Measurements from ENCODE around the gene PP2D1.
"Not testable (repeated sequence)": the region's sequence is repeated elsewhere in the genome, so short reads cannot be mapped to it uniquely, and the experiment has no call there.

The PP2D1 gene

DNA sequence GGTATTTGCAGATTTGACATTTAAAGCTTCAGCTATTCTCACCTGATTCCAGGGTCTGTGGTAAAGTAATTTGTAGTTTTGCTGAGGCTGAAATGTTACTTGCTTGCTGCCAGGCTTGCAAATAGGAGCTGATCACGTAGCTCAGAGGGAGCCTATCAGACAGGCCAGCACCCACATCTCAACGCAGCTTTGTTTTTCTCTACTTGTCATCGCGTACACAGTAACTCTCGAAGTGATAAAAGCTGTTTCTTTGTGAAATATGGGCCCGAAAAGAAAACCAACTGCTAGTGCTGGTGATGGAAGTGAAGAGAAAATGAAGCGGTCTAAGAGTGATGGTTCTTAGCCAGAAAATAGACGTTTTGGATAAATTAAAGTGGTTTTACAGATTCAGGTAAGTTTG lies 41.7 kb downstream of the PP2D1 start:
- no peaks in the 10 kb centered on the region for H3K9me3 ChIP-seq
- no peak overlapping the region for H3K4me3 ChIP-seq
- H3K36me3 ChIP-seq (replicated peaks): peaks cover 13% of the 10 kb centered on the region
- DNase-seq (ENCODE audit: low spot score in 2 of 2): no peak
- in situ Hi-C loops (cut with MboI; ENCODE audit: low sequenced_read_pairs): no loop called here
- no peaks in the 10 kb centered on the region for H3K27me3 ChIP-seq (ENCODE audit: low read depth)
- no peaks in the 10 kb centered on the region for H3K4me1 ChIP-seq

DNA sequence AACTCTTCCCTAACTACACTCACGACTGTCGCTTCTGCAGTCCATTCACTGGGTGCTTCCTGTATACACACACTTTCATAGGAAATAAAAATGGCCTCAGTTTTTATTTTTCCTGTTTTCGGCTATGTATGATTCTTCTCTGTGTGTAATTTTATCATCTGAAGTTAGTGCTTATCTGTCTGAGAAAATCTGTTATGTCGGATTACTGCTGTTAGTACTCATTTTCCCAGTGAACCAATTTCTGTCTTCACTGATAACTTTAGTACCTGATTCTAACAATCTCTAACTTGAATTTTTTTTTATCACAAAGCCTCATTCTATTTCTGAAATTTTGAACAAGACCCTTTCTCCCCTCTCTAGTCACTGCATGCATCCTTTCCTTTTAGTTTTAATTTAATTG lies 44.3 kb downstream of the PP2D1 start:
- peaks cover 10% of the 10 kb centered on the region for H3K36me3 ChIP-seq (replicated peaks)
- no peak for DNase-seq (ENCODE audit: low spot score in 2 of 2)
- H3K4me1 ChIP-seq: no peaks in the 10 kb centered on the region
- no peaks in the 10 kb centered on the region for H3K27me3 ChIP-seq (ENCODE audit: low read depth)
- in situ Hi-C loops (cut with MboI; ENCODE audit: low sequenced_read_pairs): no loop called here
- no peak overlapping the region for H3K4me3 ChIP-seq
- no peaks in the 10 kb centered on the region for H3K9me3 ChIP-seq

- Histone ChIP-seq H3K36me3 (replicated peaks) (peaks cover 5% of the 10 kb centered on the region), H3K9me3 (no peaks in the 10 kb centered on the region), H3K27me3 (ENCODE audit: low read depth) (no peaks in the 10 kb centered on the region), H3K4me3 (no peak overlapping the region), H3K4me1 (no peaks in the 10 kb centered on the region)
- in situ Hi-C loops (cut with MboI; ENCODE audit: low sequenced_read_pairs): no loop called here
- DNase-seq (ENCODE audit: low spot score in 2 of 2): no peak
These were observed 44.9 kb downstream of the PP2D1 start for GRCh38 chr3:19967208-19967607.

DNA sequence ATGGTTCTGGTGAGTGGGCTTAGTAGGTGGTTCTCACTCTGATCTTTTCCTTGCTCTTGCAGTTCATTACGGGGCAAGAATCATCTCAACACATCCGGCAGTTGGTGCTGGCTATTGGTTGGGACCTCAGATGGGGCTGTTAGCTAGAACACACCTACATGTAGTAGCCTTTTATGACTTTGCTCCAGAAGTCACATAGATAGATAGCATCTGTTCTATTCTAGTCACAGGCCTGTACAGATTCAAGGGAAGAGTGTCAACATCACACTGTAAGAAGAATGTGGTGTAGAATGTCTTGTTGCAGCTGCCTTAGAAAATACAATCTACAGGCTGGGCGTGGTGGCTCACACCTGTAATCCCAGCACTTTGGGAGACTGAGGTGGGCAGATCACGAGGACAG lies 50.1 kb downstream of the PP2D1 start:
- H3K4me3 ChIP-seq: no peak overlapping the region
- H3K27me3 ChIP-seq (ENCODE audit: low read depth): no peaks in the 10 kb centered on the region
- H3K9me3 ChIP-seq: no peaks in the 10 kb centered on the region
- no peak for DNase-seq (ENCODE audit: low spot score in 2 of 2)
- no peaks in the 10 kb centered on the region for H3K4me1 ChIP-seq
- in situ Hi-C loops (cut with MboI; ENCODE audit: low sequenced_read_pairs): no loop called here
- peaks cover 5% of the 10 kb centered on the region for H3K36me3 ChIP-seq (replicated peaks)

DNA sequence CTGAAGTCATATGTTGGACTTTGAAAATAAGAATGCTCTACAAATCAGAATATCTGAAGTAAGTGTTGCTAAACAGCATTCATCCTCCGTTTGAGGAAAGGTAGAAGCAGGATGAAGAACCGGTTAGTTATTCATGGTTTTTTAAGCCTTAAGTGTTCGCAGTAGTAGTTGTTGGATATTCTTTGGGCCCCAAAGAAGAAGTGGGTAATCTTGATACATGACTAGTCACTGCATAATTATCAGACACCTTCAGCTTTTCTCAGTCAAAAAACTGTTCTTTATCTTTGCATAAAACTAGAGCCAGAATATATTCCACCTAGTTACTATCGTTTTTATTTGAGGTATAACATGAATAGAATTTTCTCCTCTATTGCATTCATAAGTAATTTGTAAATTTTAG lies 51.4 kb downstream of the PP2D1 start:
- Histone ChIP-seq H3K27me3 (ENCODE audit: low read depth) (no peaks in the 10 kb centered on the region), H3K4me1 (peaks cover 3% of the 10 kb centered on the region; the same call in 1 of the 2 replicates), H3K36me3 (replicated peaks) (peaks cover 9% of the 10 kb centered on the region), H3K9me3 (no peaks in the 10 kb centered on the region), H3K4me3 (no peak overlapping the region)
- in situ Hi-C loops (cut with MboI; ENCODE audit: low sequenced_read_pairs): no loop called here
- DNase-seq (ENCODE audit: low spot score in 2 of 2): no peak

GRCh38 chr3:19959505-19959904 lies 52.6 kb downstream of the PP2D1 start:
- Histone ChIP-seq H3K36me3 (replicated peaks) (peaks cover 13% of the 10 kb centered on the region), H3K27me3 (ENCODE audit: low read depth) (no peaks in the 10 kb centered on the region), H3K4me1 (peaks cover 3% of the 10 kb centered on the region; the same call in 1 of the 2 replicates), H3K4me3 (no peak overlapping the region), H3K9me3 (no peaks in the 10 kb centered on the region)
- no peak for DNase-seq (ENCODE audit: low spot score in 2 of 2)
- in situ Hi-C loops (cut with MboI; ENCODE audit: low sequenced_read_pairs): no loop called here

DNA sequence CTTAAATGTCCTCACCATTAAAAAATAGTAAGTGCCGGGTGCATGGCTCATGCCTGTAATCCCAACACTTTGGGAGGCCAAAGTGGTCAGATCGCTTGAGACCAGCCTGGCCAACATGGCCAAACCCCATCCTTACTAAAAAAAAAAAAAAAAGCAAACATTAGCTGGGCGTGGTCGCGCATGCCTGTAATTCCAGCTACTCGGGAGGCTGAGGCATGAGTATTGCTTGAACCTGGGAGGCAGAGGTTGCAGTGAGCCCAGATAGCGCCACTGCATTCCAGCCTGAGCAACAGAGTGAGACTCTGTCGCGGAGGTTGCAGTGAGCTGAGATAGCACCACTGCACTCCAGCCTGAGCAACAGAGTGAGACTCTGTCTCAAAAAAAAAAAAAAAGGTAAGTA lies 54.7 kb downstream of the PP2D1 start:
- peaks cover 26% of the 10 kb centered on the region for H3K36me3 ChIP-seq (replicated peaks)
- not testable (repeated sequence) for H3K4me1 ChIP-seq

DNA sequence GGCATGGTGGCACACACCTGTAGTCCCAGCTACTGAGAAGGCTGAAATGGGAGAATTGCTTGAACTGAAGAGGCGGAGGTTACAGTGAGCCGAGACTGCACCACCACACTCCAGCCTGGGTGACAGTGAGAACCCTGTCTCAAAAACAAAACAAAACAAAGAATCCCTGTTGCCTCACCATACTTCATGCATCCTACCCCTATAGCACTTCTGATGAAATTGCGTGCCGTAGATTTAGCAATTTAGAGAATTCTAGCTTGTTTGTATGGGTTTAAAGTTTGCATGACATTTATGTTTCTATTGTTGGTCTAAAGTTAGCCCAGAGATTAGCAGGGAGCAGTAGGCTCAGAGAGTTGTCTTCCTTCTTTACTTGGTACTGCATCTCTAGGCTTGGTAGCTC lies 57.4 kb downstream of the PP2D1 start:
- in situ Hi-C loops (cut with MboI; ENCODE audit: low sequenced_read_pairs): no loop called here
- H3K4me3 ChIP-seq: no peak overlapping the region
- DNase-seq (ENCODE audit: low spot score in 2 of 2): no peak
- H3K36me3 ChIP-seq (replicated peaks): peaks cover 39% of the 10 kb centered on the region
- no peaks in the 10 kb centered on the region for H3K9me3 ChIP-seq
- no peaks in the 10 kb centered on the region for H3K27me3 ChIP-seq (ENCODE audit: low read depth)
- H3K4me1 ChIP-seq: peaks cover 8% of the 10 kb centered on the region

More for the DNA sequence above, 54.7 kb downstream of the PP2D1 start:
- DNase-seq (ENCODE audit: low spot score in 2 of 2); H3K27me3 ChIP-seq (ENCODE audit: low read depth); H3K4me3 ChIP-seq; H3K9me3 ChIP-seq; in situ Hi-C loops (cut with MboI; ENCODE audit: low sequenced_read_pairs): not testable (repeated sequence)

GRCh38 chr3:19950316-19950715 lies 61.7 kb downstream of the PP2D1 start:
- Histone ChIP-seq H3K9me3 (no peaks in the 10 kb centered on the region), H3K4me1 (peaks cover 18% of the 10 kb centered on the region), H3K4me3 (no peak overlapping the region), H3K36me3 (replicated peaks) (peaks cover 35% of the 10 kb centered on the region), H3K27me3 (ENCODE audit: low read depth) (no peaks in the 10 kb centered on the region)
- in situ Hi-C loops (cut with MboI; ENCODE audit: low sequenced_read_pairs): no loop called here
- no peak for DNase-seq (ENCODE audit: low spot score in 2 of 2)

GRCh38 chr3:19948226-19948591 lies 63.9 kb downstream of the PP2D1 start:
- peaks cover 24% of the 10 kb centered on the region for H3K36me3 ChIP-seq (replicated peaks)
- peak overlapping the region; percentile 93 for H3K4me3 ChIP-seq
- peak in 1 of 2 experiments; percentile 9 for DNase-seq (ENCODE audit: low spot score in 2 of 2)
- H3K9me3 ChIP-seq: no peaks in the 10 kb centered on the region
- peaks cover 18% of the 10 kb centered on the region for H3K4me1 ChIP-seq
- in situ Hi-C loops (cut with MboI; ENCODE audit: low sequenced_read_pairs): loop anchor here (5.0 kb wide), 1 partner anchor 94 kb away; the partner anchor contains the start of gene KAT2B
- no peaks in the 10 kb centered on the region for H3K27me3 ChIP-seq (ENCODE audit: low read depth)

DNA sequence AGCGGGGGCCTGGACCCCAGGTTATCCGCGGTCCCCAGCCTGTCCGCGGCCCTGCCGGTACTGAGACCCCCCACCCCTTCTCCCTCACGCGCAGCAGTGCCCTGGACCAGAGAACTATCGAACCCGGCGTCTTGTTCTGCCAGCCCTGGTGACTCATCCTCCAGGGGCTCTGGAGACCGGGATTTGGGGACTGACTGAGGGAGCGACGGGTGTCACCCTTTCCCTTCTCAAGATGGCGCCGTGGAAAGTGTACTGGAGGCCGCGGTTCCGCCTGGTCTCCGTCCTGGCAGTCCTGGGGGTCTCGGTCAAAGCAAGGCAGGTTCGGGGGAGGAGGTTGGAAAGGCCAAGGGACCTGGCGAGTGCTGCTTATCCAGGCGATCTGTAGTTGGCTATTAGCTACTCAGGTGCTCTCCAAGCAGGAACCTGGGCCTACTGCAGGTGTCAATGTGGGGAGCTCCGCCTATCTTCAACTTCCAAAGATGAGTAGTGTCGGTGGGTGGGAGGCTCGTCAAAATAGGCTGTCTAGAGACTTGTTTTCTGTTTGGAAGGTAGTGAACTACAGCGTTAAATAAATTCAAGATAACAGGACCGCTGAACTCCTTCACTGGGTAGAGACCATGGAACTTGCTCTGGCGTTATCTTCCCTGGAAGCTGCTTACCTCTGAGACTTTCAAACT lies 64.4 kb downstream of the PP2D1 start:
- DNase-seq (ENCODE audit: low spot score in 2 of 2): peak; percentile 57 to 59
- Histone ChIP-seq H3K36me3 (replicated peaks) (peaks cover 21% of the 10 kb centered on the region), H3K4me3 (peak overlapping the region; percentile 93), H3K9me3 (no peaks in the 10 kb centered on the region), H3K27me3 (ENCODE audit: low read depth) (no peaks in the 10 kb centered on the region), H3K4me1 (peaks cover 18% of the 10 kb centered on the region)
- in situ Hi-C loops (cut with MboI; ENCODE audit: low sequenced_read_pairs): loop anchor here (5.0 kb wide), 1 partner anchor 95 kb away; the partner anchor contains the start of gene KAT2B

- H3K4me1 ChIP-seq: peaks cover 18% of the 10 kb centered on the region
- H3K9me3 ChIP-seq: no peaks in the 10 kb centered on the region
- in situ Hi-C loops (cut with MboI; ENCODE audit: low sequenced_read_pairs): loop anchor here (5.0 kb wide), 1 partner anchor 95 kb away; the partner anchor contains the start of gene KAT2B
- H3K27me3 ChIP-seq (ENCODE audit: low read depth): no peaks in the 10 kb centered on the region
- peak within 1 kb of the TSS; percentile 93 for H3K4me3 ChIP-seq
- peaks cover 14% of the 10 kb centered on the region for H3K36me3 ChIP-seq (replicated peaks)
- peak; percentile 99 for DNase-seq (ENCODE audit: low spot score in 2 of 2)
These were observed 65.1 kb downstream of the PP2D1 start, which contains the start of gene RAB5A for GRCh38 chr3:19946832-19947548. RAB5A (plus strand) TSS chr3:19947097; CDS start chr3:19950899, 3,802 bp downstream.

DNA sequence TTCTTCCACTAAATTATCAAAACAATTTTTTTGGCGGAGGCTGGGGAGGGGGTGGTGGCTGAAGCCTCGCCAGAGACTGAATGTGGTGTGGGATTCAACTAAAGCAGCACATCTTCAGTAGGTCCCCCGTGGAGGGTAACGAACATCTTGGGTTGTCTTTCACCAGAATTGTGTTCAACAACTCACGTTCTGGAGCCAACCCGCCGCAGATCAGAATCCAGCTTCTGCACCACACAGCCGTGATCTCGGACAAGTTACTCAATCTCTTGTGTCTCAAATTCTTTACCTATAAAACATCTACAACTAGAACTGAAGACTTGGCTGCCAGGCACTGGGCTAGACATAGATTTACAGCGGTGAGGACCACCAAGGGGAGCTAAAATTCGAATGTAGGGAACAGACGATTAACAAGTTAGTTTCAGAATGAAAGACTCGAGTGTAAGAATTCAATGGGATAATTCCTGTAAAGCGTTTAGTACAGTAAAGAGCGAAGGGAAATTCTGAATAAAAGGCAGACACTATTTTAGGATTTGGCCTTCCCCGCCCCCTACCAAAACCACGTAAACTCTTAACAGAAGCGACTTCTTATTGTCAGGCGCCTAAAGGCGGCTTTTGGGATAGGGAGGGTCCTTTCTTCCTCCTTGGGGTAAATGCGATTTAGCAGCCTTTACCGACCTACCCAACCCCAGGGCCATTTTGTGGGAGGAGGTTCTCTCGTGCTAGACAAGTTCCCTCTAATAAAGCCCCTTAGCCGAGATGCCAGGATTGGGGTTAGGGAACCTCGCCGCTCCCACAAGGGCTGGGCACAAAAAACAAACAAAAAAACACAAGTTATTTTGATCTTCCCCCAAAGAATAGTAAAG lies 65.9 kb downstream of the PP2D1 start:
- Histone ChIP-seq H3K4me1 (peaks cover 18% of the 10 kb centered on the region), H3K4me3 (peak overlapping the region; percentile 93), H3K9me3 (no peaks in the 10 kb centered on the region), H3K27me3 (ENCODE audit: low read depth) (no peaks in the 10 kb centered on the region), H3K36me3 (replicated peaks) (peaks cover 9% of the 10 kb centered on the region)
- DNase-seq (ENCODE audit: low spot score in 2 of 2): no peak
- in situ Hi-C loops (cut with MboI; ENCODE audit: low sequenced_read_pairs): loop anchor here (5.0 kb wide), 1 partner anchor 96 kb away; the partner anchor contains the start of gene KAT2B
